Uterus (tissue), 2 donors: Measurements from ENCODE around the gene UBAP1.
A peak's percentile ranks its signal among the peaks of the same experiment; 100 is the strongest.

Experiments
- CTCF ChIP-seq, 4 experiments: fragments of 200-600 bp in 2 of 4; fragments of 450-650 bp in 2 of 4; sonication (generic) in 2 of 4; IDR thresholded peaks; one replicate each; pipeline ENCODE4 v1.5.1; 2016 to 2019; ENCODE audit warnings: antibody characterized with exemption in 4 of 4, mild to moderate bottlenecking in 2 of 4, moderate library complexity in 1 of 4
- POLR2A ChIP-seq, 2 donors: fragments of 450-650 bp; IDR thresholded peaks; one replicate each; pipeline ENCODE4 v1.6.1; 2016; ENCODE audit warnings: antibody characterized with exemption in 2 of 2, mild to moderate bottlenecking in 1 of 2, moderate library complexity in 1 of 2

- TF ChIP-seq CTCF (IDR thresholded peaks at IDR 0.05) (peak in 1 of 4 experiments; percentile 25), POLR2A (IDR thresholded peaks at IDR 0.05) (no peak)
Measured at GRCh38 chr9:34190996-34191892, 12.4 kb downstream of the UBAP1 start.
